GM19455 (cell line): ENCODE data around the gene ERP29.
"Not testable (repeated sequence)": the region's sequence is repeated elsewhere in the genome, so short reads cannot be mapped to it uniquely, and the experiment has no call there.

Source experiments
- ATAC-seq: cut with Tn5 transposase; IDR thresholded peaks from one replicate; pipeline ENCODE4 v1.9.1; 2021; ENCODE audit not compliant: unreplicated experiment

The ERP29 gene

DNA sequence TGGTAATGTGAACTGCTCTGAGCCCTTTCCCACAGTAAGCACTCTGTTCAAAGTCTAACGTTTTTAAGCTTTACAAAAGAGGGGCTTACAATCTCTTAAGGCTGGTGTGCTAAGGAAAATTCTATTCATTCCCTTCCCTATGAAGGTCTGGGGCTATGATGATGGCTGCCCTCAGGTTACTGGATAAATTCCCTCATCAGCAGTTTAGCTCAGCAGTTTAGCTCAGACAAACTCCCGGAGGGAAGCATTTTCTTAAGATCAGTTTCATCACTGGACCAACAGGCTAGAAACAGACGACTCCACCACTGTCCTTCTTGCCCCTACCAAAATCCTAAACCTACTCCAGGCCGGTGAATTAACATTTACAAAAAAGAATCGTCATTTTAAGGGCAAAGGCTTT is 19.1 kb downstream of the ERP29 start:
- no peak for ATAC-seq

DNA sequence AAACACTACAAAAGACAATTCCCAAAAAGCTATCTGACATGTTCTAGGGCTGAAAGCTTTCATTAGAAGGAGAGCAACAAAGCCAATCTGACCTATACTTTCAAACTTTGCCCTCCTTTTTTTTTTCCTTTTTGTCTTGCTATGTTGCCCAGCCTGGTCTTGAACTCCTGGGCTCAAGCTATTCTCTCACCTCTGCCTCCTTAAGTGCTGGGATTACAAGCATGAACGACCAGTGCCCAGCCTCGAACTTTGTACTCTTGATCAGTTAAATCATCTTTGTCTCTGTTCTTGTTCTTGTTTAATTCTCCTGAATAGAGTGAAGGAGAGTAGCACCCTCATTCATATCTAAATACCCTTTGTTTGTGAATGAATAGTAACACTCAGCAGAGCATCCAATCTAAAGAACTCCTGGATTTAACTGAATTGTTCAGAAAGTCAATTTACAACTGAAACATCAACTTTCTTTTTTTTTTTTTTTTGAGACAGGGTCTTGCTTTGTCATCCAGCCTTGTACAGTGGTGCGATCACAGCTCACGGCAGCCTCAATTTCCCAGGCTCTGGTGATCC is 22.1 kb downstream of the ERP29 start:
- no peak for ATAC-seq

GRCh38 chr12:112036614-112037013 is 23.4 kb downstream of the ERP29 start:
- not testable (repeated sequence) for ATAC-seq

- ATAC-seq: no peak
Observed at GRCh38 chr12:112046003-112046402, 32.8 kb downstream of the ERP29 start.

GRCh38 chr12:112049351-112049750 is 36.1 kb downstream of the ERP29 start:
- no peak for ATAC-seq

- no peak for ATAC-seq
Observed at GRCh38 chr12:112061137-112061536, 47.9 kb downstream of the ERP29 start.

DNA sequence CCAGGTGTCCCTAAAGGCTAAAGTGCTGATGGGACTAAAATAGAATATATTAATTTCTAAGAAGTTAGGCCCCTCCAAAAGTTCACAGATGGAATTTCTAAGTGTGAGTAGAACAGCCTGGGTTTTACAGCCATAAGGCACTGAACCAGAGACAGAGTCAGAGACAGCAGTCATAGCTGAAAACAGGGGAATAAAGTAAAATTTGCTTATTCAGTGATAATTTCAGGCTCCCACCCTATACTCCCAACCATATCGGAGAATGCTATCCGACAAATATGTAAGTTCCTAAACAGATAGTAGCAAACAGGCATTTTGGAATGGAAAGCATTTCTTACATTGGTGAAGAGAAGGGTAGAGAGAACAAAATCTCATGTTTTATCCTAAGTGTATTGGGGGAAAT is 50.0 kb downstream of the ERP29 start:
- ATAC-seq: no peak

DNA sequence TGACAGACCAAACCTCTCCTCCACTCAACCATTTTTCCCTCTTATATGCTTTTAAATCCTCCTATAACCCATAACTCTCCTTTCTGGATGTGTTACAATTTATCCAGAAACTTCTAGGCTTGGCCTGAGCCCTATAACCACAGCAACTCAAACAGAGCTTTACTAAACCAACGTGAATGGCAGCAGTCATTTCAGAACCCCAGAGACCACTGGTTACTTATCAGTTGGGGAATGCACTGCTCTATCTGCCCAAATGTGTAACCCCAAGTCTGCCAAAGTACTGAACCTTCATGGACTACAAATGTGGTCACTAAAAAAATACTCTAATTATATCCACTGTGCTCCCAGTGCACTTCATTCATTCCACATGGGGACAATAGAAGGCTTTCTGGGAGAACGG is 53.3 kb downstream of the ERP29 start:
- no peak for ATAC-seq
